SK-N-SH treated with all-trans-retinoic acid at 6 μM for 48 hours (cell line): ENCODE results near the gene IFT52.

Experiments used
- ATAC-seq: fragments of 200-7000 bp; cut with Tn5 transposase; 3 replicates; pipeline ENCODE4 v1.9.1; 2020; ENCODE audit warnings: mild to moderate bottlenecking, moderate library complexity
- BACH2 ChIP-seq: fragments of 250-450 bp; sonication (Bioruptor Pico); IDR thresholded peaks from 2 replicates; pipeline ENCODE4 v1.9.0; 2021; ENCODE audit warnings: mild to moderate bottlenecking, borderline replicate concordance
- CSDC2 ChIP-seq: fragments of 250-450 bp; sonication (Bioruptor Pico); IDR thresholded peaks from 2 replicates; pipeline ENCODE4 v1.5.0; 2020; ENCODE audit warnings: mild to moderate bottlenecking, moderate library complexity
- GLIS3 ChIP-seq: fragments of 250-450 bp; sonication (Bioruptor Pico); IDR thresholded peaks from 2 replicates; pipeline ENCODE4 v1.5.0; 2020; ENCODE audit warnings: mild to moderate bottlenecking, moderate library complexity
- ISL1 ChIP-seq: fragments of 250-450 bp; sonication (Bioruptor Pico); IDR thresholded peaks from 2 replicates; pipeline ENCODE4 v2.1.2; 2022; ENCODE audit warnings: mild to moderate bottlenecking, moderate library complexity
- OSR1 ChIP-seq: fragments of 250-450 bp; sonication (Bioruptor Pico); IDR thresholded peaks from 2 replicates; pipeline ENCODE4 v1.8.0; 2022; ENCODE audit warnings: moderate library complexity, mild to moderate bottlenecking, inconsistent platforms
- TOX ChIP-seq: fragments of 250-450 bp; sonication (Bioruptor Pico); IDR thresholded peaks from 2 replicates; pipeline ENCODE4 v1.8.0; 2021; ENCODE audit warnings: mild to moderate bottlenecking, moderate library complexity, borderline replicate concordance
- ZC3H10 ChIP-seq: fragments of 250-450 bp; sonication (Bioruptor Pico); IDR thresholded peaks from 2 replicates; pipeline ENCODE4 v1.5.1; 2021; ENCODE audit warnings: mild to moderate bottlenecking, moderate library complexity
- ZFP3 ChIP-seq: fragments of 250-450 bp; sonication (Bioruptor Pico); IDR thresholded peaks from 2 replicates; pipeline ENCODE4 v1.5.0; 2020; ENCODE audit warnings: mild to moderate bottlenecking, moderate library complexity
- ZFP30 ChIP-seq: fragments of 450-650 bp; formaldehyde crosslinking; IDR thresholded peaks from 2 replicates; pipeline ENCODE4 v1.5.0; 2022; ENCODE audit warnings: mild to moderate bottlenecking, moderate library complexity
- ZNF565 ChIP-seq: fragments of 450-650 bp; formaldehyde crosslinking; conservative IDR thresholded peaks from 2 replicates; pipeline ENCODE4 v1.5.0; 2020; ENCODE audit warnings: low read depth, mild to moderate bottlenecking, moderate library complexity
- ZNF70 ChIP-seq: fragments of 450-650 bp; formaldehyde crosslinking; IDR thresholded peaks from 2 replicates; pipeline ENCODE4 v1.5.0; 2020; ENCODE audit warnings: mild to moderate bottlenecking, moderate library complexity
- ZNF8 ChIP-seq: fragments of 450-650 bp; formaldehyde crosslinking; IDR thresholded peaks from 2 replicates; pipeline ENCODE4 v1.5.0; 2020; ENCODE audit warnings: mild to moderate bottlenecking, moderate library complexity
- TF ChIP-seq, protein P1 (sequence below): fragments of 250-450 bp; sonication (Bioruptor Pico); IDR thresholded peaks from 2 replicates; pipeline ENCODE4 v1.5.1; 2020; ENCODE audit warnings: low read depth, mild to moderate bottlenecking, moderate library complexity
- TF ChIP-seq, protein P2 (sequence below): fragments of 250-450 bp; sonication (Bioruptor Pico); IDR thresholded peaks from 2 replicates; pipeline ENCODE4 v1.8.0; 2020; ENCODE audit warnings: mild to moderate bottlenecking, moderate library complexity, borderline replicate concordance
- TF ChIP-seq, protein P3 (sequence below): fragments of 250-450 bp; sonication (Bioruptor Pico); IDR thresholded peaks from 2 replicates; pipeline ENCODE4 v1.8.0; 2021; ENCODE audit warnings: low read depth, mild to moderate bottlenecking, moderate library complexity, borderline replicate concordance
- TF ChIP-seq, protein P4 (sequence below): fragments of 250-450 bp; sonication (Bioruptor Pico); IDR thresholded peaks from 2 replicates; pipeline ENCODE4 v1.5.0; 2020; ENCODE audit warnings: mild to moderate bottlenecking, moderate library complexity
- TF ChIP-seq, protein P5 (sequence below): fragments of 250-450 bp; sonication (Bioruptor Pico); IDR thresholded peaks from 2 replicates; pipeline ENCODE4 v1.5.1; 2021; ENCODE audit warnings: mild to moderate bottlenecking, moderate library complexity

Gene IFT52

DNA sequence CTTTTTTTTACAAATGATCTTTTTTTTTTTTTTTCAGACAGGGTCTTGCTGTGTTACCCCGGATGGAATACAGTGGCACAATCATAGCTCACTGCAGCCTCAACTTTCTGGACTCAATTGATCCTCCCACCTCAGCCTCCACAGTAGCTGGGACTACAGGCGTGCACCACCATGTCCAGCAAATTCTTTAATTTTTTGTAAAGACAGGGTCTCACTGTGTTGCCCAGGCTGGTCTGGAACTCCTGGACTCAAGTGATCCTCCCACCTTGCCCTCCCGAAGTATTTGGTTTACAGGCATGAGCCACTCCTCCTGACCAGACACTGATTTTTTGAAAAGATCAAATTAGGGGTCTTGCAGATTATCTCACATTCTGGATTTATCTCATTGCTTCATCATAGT is 65.2 kb downstream of the IFT52 start:
- TF ChIP-seq ZNF565 (CRISPR knock-in tag) (no peak), OSR1 (CRISPR knock-in tag) (no peak), ZFP30 (CRISPR knock-in tag) (no peak), BACH2 (CRISPR knock-in tag) (no peak), GLIS3 (CRISPR knock-in tag) (no peak)
- TF ChIP-seq, protein P1, sequence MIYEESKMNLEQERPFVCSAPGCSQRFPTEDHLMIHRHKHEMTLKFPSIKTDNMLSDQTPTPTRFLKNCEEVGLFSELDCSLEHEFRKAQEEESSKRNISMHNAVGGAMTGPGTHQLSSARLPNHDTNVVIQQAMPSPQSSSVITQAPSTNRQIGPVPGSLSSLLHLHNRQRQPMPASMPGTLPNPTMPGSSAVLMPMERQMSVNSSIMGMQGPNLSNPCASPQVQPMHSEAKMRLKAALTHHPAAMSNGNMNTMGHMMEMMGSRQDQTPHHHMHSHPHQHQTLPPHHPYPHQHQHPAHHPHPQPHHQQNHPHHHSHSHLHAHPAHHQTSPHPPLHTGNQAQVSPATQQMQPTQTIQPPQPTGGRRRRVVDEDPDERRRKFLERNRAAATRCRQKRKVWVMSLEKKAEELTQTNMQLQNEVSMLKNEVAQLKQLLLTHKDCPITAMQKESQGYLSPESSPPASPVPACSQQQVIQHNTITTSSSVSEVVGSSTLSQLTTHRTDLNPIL (CRISPR knock-in tag), result no peak
- TF ChIP-seq, protein P2, sequence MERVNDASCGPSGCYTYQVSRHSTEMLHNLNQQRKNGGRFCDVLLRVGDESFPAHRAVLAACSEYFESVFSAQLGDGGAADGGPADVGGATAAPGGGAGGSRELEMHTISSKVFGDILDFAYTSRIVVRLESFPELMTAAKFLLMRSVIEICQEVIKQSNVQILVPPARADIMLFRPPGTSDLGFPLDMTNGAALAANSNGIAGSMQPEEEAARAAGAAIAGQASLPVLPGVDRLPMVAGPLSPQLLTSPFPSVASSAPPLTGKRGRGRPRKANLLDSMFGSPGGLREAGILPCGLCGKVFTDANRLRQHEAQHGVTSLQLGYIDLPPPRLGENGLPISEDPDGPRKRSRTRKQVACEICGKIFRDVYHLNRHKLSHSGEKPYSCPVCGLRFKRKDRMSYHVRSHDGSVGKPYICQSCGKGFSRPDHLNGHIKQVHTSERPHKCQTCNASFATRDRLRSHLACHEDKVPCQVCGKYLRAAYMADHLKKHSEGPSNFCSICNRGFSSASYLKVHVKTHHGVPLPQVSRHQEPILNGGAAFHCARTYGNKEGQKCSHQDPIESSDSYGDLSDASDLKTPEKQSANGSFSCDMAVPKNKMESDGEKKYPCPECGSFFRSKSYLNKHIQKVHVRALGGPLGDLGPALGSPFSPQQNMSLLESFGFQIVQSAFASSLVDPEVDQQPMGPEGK, result no peak
- no peak for ATAC-seq

DNA sequence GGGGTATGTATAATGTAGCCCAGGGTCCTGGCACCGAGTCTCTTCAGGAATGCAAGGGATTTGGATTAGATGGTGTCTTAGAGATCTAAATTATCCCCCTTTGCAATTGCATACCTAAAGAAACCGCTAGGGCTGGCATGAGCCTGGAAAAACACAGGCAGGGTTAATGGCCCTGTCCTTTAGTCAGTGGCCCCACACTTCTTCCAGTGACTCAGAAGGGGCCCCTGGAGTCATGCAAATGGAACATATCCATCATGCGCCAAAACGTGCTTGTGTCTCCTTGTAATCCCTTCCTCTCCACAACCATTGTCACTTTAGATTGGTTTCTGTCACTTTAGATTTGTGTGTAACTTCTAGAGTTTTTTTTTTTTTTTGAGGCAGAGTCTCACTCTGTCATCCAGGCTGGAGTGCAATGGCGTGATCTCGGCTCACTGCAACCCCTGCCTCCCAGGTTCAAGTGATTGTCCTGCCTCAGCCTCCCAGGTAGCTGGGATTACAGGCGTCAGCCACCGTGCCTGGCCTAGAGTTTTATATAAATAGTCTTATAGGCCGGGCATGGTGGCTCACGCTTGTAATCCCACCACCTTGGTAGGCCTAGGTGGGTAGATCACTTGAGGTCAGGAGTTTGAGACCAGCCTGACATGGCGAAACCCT is 67.5 kb downstream of the IFT52 start:
- no peak; the same call in 2 of the 3 replicates for ATAC-seq
- TF ChIP-seq ZC3H10 (CRISPR knock-in tag), result no peak

DNA sequence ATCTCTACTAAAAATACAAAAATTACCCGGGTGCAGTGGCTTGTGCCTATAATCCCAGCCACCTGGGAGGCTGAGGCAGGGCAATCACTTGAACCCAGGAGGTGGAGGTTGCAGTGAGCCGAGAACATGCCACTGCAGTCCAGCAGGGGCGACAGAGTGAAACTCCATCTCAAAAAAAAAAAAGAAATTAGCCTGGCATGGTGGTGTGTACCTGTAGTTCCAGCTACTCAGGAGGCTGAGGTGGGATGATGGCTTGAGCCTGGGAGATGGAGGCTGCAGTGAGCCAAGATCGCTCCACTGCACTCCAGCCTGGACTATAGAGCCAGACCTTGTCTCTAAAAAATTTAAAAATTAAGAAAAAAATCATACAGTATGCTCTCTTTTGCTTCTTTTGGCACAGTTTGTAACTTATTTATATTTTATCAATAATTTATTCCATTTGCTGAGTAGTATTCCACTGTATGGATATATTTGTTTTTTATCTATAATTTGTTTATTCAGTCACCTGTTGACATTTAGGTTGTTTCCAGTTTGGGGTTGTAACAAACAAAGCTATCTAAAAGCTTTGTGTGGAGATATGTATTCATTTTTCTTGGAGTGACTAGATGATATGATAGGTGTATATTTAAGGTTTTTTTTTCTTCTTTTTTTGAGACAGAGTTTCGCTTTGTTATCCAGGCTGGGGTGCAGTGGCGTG is 68.1 kb downstream of the IFT52 start:
- ATAC-seq, result no peak
- no peak for TF ChIP-seq BACH2 (CRISPR knock-in tag)
- TF ChIP-seq, protein P1 (CRISPR knock-in tag), result no peak
- TF ChIP-seq CSDC2, result no peak
- no peak for TF ChIP-seq ZNF70 (CRISPR knock-in tag)
- TF ChIP-seq, all 23 proteins: peak for 0

DNA sequence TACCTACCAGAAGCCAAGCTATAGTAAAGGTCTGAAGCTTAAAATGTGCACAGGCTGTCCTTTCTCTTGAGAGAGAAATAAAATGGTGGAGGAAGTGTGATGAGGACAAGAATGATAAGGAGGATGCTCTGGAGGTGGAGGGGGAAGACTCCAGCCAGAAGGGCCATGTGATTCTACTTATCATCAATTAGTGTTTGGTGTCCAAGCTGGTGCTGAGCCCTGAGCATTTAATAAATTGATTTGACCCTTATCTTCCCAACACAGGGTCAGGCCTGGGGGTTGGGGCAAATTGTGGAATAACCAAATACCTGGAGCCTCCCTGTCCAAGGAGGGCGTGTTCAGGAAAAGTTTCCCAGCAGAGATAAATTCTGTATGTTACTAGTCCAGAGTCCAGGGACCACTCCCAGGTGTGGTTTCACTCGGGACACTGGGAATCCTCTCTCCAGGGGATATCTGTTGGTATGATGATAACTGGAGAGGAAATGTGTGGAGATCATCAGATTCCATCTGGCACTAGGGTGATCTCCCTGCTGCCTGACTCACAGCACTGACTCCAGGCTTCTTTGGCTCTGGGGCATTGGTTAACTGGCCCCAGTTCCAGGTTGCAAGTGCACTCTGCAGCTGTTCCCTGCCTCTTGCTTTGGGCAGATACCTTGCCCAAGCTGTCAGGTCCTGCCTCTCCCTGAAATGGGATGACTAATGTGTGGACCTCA is 72.4 kb downstream of the IFT52 start:
- ATAC-seq, result no peak
- TF ChIP-seq OSR1 (CRISPR knock-in tag) (no peak), TOX (CRISPR knock-in tag) (no peak), ZNF565 (CRISPR knock-in tag) (no peak), BACH2 (CRISPR knock-in tag) (no peak), ZC3H10 (CRISPR knock-in tag) (no peak), CSDC2 (no peak), ZFP3 (CRISPR knock-in tag) (no peak), ISL1 (CRISPR knock-in tag) (no peak)
- TF ChIP-seq, protein P3, sequence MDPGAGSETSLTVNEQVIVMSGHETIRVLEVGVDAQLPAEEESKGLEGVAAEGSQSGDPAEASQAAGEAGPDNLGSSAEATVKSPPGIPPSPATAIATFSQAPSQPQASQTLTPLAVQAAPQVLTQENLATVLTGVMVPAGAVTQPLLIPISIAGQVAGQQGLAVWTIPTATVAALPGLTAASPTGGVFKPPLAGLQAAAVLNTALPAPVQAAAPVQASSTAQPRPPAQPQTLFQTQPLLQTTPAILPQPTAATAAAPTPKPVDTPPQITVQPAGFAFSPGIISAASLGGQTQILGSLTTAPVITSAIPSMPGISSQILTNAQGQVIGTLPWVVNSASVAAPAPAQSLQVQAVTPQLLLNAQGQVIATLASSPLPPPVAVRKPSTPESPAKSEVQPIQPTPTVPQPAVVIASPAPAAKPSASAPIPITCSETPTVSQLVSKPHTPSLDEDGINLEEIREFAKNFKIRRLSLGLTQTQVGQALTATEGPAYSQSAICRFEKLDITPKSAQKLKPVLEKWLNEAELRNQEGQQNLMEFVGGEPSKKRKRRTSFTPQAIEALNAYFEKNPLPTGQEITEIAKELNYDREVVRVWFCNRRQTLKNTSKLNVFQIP (CRISPR knock-in tag), result no peak

DNA sequence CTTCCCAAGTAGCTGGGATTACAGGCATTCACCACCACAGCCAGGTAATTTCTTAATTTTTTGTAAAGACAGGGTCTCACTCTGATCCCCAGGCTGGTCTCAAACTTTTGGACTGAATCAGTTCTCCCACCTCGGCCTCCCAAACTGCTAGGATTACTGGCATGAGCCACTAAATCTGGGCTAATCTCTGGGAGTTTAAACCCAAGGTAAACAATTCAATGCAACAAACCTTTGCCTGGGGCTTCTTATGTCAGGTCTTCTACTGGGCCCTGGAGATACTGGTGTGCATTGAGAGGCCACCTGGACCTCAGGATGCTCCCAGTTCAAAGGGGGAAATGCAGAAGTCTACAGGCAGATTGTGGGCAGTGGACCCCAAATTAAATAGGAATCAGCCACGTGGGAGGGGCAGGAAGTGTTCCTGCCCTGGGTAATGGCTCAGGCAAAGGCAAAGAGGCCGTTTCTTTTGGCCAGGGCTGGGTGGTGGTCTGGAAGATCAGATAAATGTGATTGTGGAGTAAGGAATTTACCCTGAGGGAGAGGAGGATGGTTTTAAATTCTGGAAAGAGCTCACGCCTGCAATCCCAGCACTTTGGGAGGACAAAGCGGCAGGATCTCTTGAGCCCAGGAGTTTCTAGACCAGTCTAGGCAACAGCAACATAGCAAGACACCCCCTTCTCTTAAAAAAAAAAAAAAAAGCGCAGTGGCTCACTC is 74.9 kb downstream of the IFT52 start:
- no peak for ATAC-seq
- no peak for TF ChIP-seq CSDC2
- TF ChIP-seq, protein P4, sequence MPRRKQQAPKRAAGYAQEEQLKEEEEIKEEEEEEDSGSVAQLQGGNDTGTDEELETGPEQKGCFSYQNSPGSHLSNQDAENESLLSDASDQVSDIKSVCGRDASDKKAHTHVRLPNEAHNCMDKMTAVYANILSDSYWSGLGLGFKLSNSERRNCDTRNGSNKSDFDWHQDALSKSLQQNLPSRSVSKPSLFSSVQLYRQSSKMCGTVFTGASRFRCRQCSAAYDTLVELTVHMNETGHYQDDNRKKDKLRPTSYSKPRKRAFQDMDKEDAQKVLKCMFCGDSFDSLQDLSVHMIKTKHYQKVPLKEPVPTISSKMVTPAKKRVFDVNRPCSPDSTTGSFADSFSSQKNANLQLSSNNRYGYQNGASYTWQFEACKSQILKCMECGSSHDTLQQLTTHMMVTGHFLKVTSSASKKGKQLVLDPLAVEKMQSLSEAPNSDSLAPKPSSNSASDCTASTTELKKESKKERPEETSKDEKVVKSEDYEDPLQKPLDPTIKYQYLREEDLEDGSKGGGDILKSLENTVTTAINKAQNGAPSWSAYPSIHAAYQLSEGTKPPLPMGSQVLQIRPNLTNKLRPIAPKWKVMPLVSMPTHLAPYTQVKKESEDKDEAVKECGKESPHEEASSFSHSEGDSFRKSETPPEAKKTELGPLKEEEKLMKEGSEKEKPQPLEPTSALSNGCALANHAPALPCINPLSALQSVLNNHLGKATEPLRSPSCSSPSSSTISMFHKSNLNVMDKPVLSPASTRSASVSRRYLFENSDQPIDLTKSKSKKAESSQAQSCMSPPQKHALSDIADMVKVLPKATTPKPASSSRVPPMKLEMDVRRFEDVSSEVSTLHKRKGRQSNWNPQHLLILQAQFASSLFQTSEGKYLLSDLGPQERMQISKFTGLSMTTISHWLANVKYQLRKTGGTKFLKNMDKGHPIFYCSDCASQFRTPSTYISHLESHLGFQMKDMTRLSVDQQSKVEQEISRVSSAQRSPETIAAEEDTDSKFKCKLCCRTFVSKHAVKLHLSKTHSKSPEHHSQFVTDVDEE (CRISPR knock-in tag), result no peak
- no peak for TF ChIP-seq ZNF8 (CRISPR knock-in tag)
- TF ChIP-seq, protein P5, sequence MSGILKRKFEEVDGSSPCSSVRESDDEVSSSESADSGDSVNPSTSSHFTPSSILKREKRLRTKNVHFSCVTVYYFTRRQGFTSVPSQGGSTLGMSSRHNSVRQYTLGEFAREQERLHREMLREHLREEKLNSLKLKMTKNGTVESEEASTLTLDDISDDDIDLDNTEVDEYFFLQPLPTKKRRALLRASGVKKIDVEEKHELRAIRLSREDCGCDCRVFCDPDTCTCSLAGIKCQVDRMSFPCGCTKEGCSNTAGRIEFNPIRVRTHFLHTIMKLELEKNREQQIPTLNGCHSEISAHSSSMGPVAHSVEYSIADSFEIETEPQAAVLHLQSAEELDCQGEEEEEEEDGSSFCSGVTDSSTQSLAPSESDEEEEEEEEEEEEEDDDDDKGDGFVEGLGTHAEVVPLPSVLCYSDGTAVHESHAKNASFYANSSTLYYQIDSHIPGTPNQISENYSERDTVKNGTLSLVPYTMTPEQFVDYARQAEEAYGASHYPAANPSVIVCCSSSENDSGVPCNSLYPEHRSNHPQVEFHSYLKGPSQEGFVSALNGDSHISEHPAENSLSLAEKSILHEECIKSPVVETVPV (CRISPR knock-in tag), result no peak
- no peak for TF ChIP-seq BACH2 (CRISPR knock-in tag)
- TF ChIP-seq ZFP30 (CRISPR knock-in tag), result no peak
- no peak for TF ChIP-seq ZNF565 (CRISPR knock-in tag)
- TF ChIP-seq, protein P2, result no peak
- TF ChIP-seq ZFP3 (CRISPR knock-in tag), result no peak
